HCT116 (cell line): ENCODE measurements around the gene VPS37D. TPM values are rescaled to one million over a fixed set of nuclear protein-coding genes. Genes with fewer than 3 reads are reported as not detected.

Experiments used
- ATAC-seq: fragments of 200-7000 bp; cut with Tn5 transposase; 2 replicates; pipeline ENCODE4 v1.9.1; 2020; ENCODE audit warnings: mild to moderate bottlenecking, moderate library complexity
- BruUV-seq: library from RNA; stranded (reverse); fragments of 400-500 nt; replicated peaks from 2 replicates; lab custom pipeline; 2021; lab: Mats Ljungman, UMichigan
- CTCF ChIA-PET: fragments of 300-600 bp; sonication (Branson Sonifier 250); formaldehyde crosslinking; loops from one replicate; lab custom pipeline; 2021; ENCODE audit warnings: antibody characterized with exemption; lab: Charles Lee
- POLR2A ChIA-PET: fragments of 300-600, 350-600 bp; sonication (Branson Sonifier 250); formaldehyde crosslinking; loops from one replicate; lab custom pipeline; 2021; ENCODE audit warnings: antibody characterized with exemption; lab: Charles Lee
- RAD21 ChIA-PET, 2 experiments: fragments of 300-600 bp; sonication (Branson Sonifier 250); formaldehyde crosslinking; loops; one replicate each; lab custom pipeline; 2023; ENCODE audit warnings: low total read pairs in 2 of 2; ENCODE audit not compliant: uncharacterized antibody in 2 of 2, unreplicated experiment in 2 of 2, low non-redundant PET in 1 of 2; lab: Charles Lee
- DNase-seq: peaks from one replicate; pipeline ENCODE4 v3.0.0-alpha.2; 2010; ENCODE audit warnings: low read depth, low spot score
- H2AFZ ChIP-seq: fragments of 200-600 bp; shearing (Covaris generic), sonication (generic); 2 replicates; pipeline ENCODE4 v1.6.1; 2017; ENCODE audit warnings: low read depth, mixed run types, mixed read lengths, antibody characterized with exemption, low read length; ENCODE audit not compliant: poor library complexity, severe bottlenecking
- H3K27ac ChIP-seq: 2 replicates; pipeline ENCODE4 v1.5.1; 2012; ENCODE audit warnings: low read depth, low read length
- H3K27me3 ChIP-seq: fragments of 200-600 bp; sonication (generic); 2 replicates; pipeline ENCODE4 v1.6.1; 2016; ENCODE audit warnings: mixed run types, low read length, mixed read lengths; ENCODE audit not compliant: insufficient read depth
- H3K36me3 ChIP-seq, 2 experiments: fragments of 200-500 bp in 1 of 2; fragments of 200-600 bp in 1 of 2; sonication (Bioruptor generic) in 1 of 2; sonication (generic) in 1 of 2; 2 replicates each; pipeline versions ENCODE4 v1.5.1 to v1.6.1; 2014 to 2016; ENCODE audit warnings: low read length in 2 of 2, inconsistent platforms in 1 of 2, mixed read lengths in 1 of 2, mixed run types in 1 of 2; ENCODE audit not compliant: insufficient read depth in 2 of 2, control insufficient read depth in 1 of 2
- H3K4me1 ChIP-seq, 2 experiments: fragments of 200-600 bp in 1 of 2; sonication (generic) in 1 of 2; 2 replicates each; pipeline versions ENCODE4 v1.5.1 to v1.6.1; 2012 to 2017; ENCODE audit warnings: low read length in 2 of 2, inconsistent platforms in 1 of 2, mild to moderate bottlenecking in 1 of 2, mixed read lengths in 1 of 2, mixed run types in 1 of 2, moderate library complexity in 1 of 2; ENCODE audit not compliant: insufficient read depth in 2 of 2, control insufficient read depth in 1 of 2
- H3K4me2 ChIP-seq: fragments of 200-600 bp; sonication (generic); 2 replicates; pipeline ENCODE4 v1.6.1; 2017; ENCODE audit warnings: mixed run types, low read length, mixed read lengths
- H3K4me3 ChIP-seq, 2 experiments: fragments of 200-600 bp in 1 of 2; sonication (generic) in 1 of 2; replicated peaks in 1 of 2; 2 replicates each; pipeline ENCODE4 v1.5.1; 2011 to 2016; ENCODE audit warnings: low read length in 2 of 2, control low read depth in 1 of 2, low read depth in 1 of 2, mild to moderate bottlenecking in 1 of 2, mixed read lengths in 1 of 2, mixed run types in 1 of 2
- H3K79me2 ChIP-seq: fragments of 200-600 bp; sonication (generic); 2 replicates; pipeline ENCODE4 v1.6.1; 2017; ENCODE audit warnings: mild to moderate bottlenecking, mixed run types, low read length, moderate library complexity, mixed read lengths; ENCODE audit not compliant: insufficient read depth
- H3K9ac ChIP-seq: fragments of 200-600 bp; sonication (generic); 2 replicates; pipeline ENCODE4 v1.6.1; 2016; ENCODE audit warnings: low read length, mixed read lengths
- H3K9me2 ChIP-seq: fragments of 200-600 bp; sonication (generic), shearing (Covaris generic); 2 replicates; pipeline ENCODE4 v1.6.1; 2017; ENCODE audit warnings: mixed run types, mild to moderate bottlenecking, moderate library complexity; ENCODE audit not compliant: insufficient read depth
- H3K9me3 ChIP-seq, 2 experiments: fragments of 200-500 bp in 1 of 2; fragments of 200-600 bp in 1 of 2; sonication (Bioruptor generic) in 1 of 2; sonication (generic) in 1 of 2; 2 replicates each; pipeline ENCODE4 v1.6.1; 2014 to 2017; ENCODE audit warnings: low read length in 2 of 2, mixed read lengths in 2 of 2, inconsistent platforms in 1 of 2, low read depth in 1 of 2, mild to moderate bottlenecking in 1 of 2, mixed run types in 1 of 2, moderate library complexity in 1 of 2; ENCODE audit not compliant: control insufficient read depth in 1 of 2, insufficient read depth in 1 of 2
- H4K20me1 ChIP-seq: fragments of 200-600 bp; sonication (generic), shearing (Covaris generic); 2 replicates; pipeline ENCODE4 v1.6.1; 2017; ENCODE audit warnings: mixed run types, mild to moderate bottlenecking, moderate library complexity; ENCODE audit not compliant: insufficient read depth
- ATF3 ChIP-seq: IDR thresholded peaks from 2 replicates; pipeline ENCODE4 v1.6.1; 2012
- CTCF ChIP-seq, 3 experiments: fragments of 200-600 bp in 1 of 3; sonication (generic) in 1 of 3; IDR thresholded peaks in 2 of 3; conservative IDR thresholded peaks in 1 of 3; 2 replicates each; pipeline ENCODE4 v1.5.1; 2012 to 2017; ENCODE audit warnings: low read depth in 2 of 3, low read length in 2 of 3, antibody characterized with exemption in 1 of 3, borderline replicate concordance in 1 of 3, control low read depth in 1 of 3, mild to moderate bottlenecking in 1 of 3, mixed read lengths in 1 of 3, mixed run types in 1 of 3, moderate library complexity in 1 of 3; ENCODE audit not compliant: insufficient read depth in 1 of 3
- ELF1 ChIP-seq: IDR thresholded peaks from 2 replicates; pipeline ENCODE4 v1.6.1; 2012; ENCODE audit warnings: low read depth, borderline replicate concordance
- FOSL1 ChIP-seq: IDR thresholded peaks from 2 replicates; pipeline ENCODE4 v1.6.1; 2012; ENCODE audit warnings: low read depth
- JUND ChIP-seq: IDR thresholded peaks from 2 replicates; pipeline ENCODE4 v1.6.1; 2012
- MAX ChIP-seq: IDR thresholded peaks from 2 replicates; pipeline ENCODE4 v1.6.1; 2012
- POLR2A ChIP-seq: IDR thresholded peaks from 2 replicates; pipeline ENCODE4 v1.7.0; 2011; ENCODE audit warnings: borderline replicate concordance; ENCODE audit not compliant: insufficient read depth, insufficient read length; ENCODE audit errors: extremely low read depth
- POLR2AphosphoS5 ChIP-seq: IDR thresholded peaks from 2 replicates; pipeline ENCODE4 v1.6.1; 2011; ENCODE audit warnings: mild to moderate bottlenecking, low read depth, low read length, moderate library complexity
- RAD21 ChIP-seq: IDR thresholded peaks from 2 replicates; pipeline ENCODE4 v1.6.1; 2012; ENCODE audit warnings: low read depth, mild to moderate bottlenecking
- REST ChIP-seq: IDR thresholded peaks from 2 replicates; pipeline ENCODE4 v1.6.1; 2012; ENCODE audit warnings: low read depth
- SP1 ChIP-seq: IDR thresholded peaks from 2 replicates; pipeline ENCODE4 v1.6.1; 2012; ENCODE audit warnings: low read depth
- YY1 ChIP-seq: IDR thresholded peaks from 2 replicates; pipeline ENCODE4 v1.6.1; 2011; ENCODE audit warnings: low read length, low read depth, moderate library complexity, mild to moderate bottlenecking; ENCODE audit not compliant: insufficient replicate concordance; ENCODE audit errors: extremely low read depth
- ZBTB33 ChIP-seq: IDR thresholded peaks from 2 replicates; pipeline ENCODE4 v1.6.1; 2011; ENCODE audit warnings: mild to moderate bottlenecking, low read length, moderate library complexity; ENCODE audit not compliant: insufficient replicate concordance; ENCODE audit errors: extremely low read depth
- ZNF274 ChIP-seq: fragments of 200-500 bp; sonication (Bioruptor generic); IDR thresholded peaks from 2 replicates; pipeline ENCODE4 v1.6.1; 2014; ENCODE audit warnings: mild to moderate bottlenecking, low read depth, low read length, inconsistent platforms
- intact Hi-C: fragments of 100-400 bp; cut with micrococcal nuclease; formaldehyde crosslinking; loops from 2 replicates; pipeline ENCODE4 v1.10.0; 2022
- total RNA-seq: library from RNA; stranded (reverse); gene quantifications from one replicate; pipeline ENCODE4 v1.2.1, GENCODE V29; 2021; ENCODE audit not compliant: unreplicated experiment

The VPS37D gene
- total RNA-seq, 1 experiment from 2014 or later = 9.5 TPM

GRCh38 chr7:73681031-73681430 is 13.4 kb downstream of the VPS37D start (continued):
- TF ChIP-seq ZBTB33 (no peak), POLR2AphosphoS5 (no peak), ZNF274 (no peak), FOSL1 (no peak), POLR2A (no peak), ELF1 (no peak), SP1 (no peak), RAD21 (no peak), MAX (no peak)

- peak overlapping the region; percentile 91 for H3K27ac ChIP-seq
- H3K4me3 ChIP-seq = peak overlapping the region; percentile 92 to 100
- no peaks in the 10 kb centered on the region for H3K9me2 ChIP-seq
- intact Hi-C loops = no loop called here
- TF ChIP-seq YY1 (no peak), CTCF (IDR thresholded peaks at IDR 0.05 in 2 of 3, conservative IDR thresholded peaks at IDR 0.05 in 1 of 3; ENCODE audit: borderline replicate concordance in 1 of 3, insufficient read depth in 1 of 3, low read depth in 2 of 3, low read length in 2 of 3) (no peak), POLR2A (no peak), JUND (no peak), REST (no peak), ATF3 (no peak)
- TF ChIP-seq, all 23 proteins: peak for 0
- Histone ChIP-seq H4K20me1 (no peaks in the 10 kb centered on the region), H3K9ac (peak overlapping the region; percentile 98), H3K36me3 (peaks cover 12 to 21% of the 10 kb centered on the region in 2 experiments; a peak in 3 of 4 replicates), H3K9me3 (no peaks in the 10 kb centered on the region), H3K27me3 (no peaks in the 10 kb centered on the region), H2AFZ (no peak overlapping the region), H3K4me2 (peak overlapping the region; percentile 94), H3K79me2 (peaks cover 87% of the 10 kb centered on the region), H3K4me1 (peaks cover 11 to 24% of the 10 kb centered on the region in 2 experiments)
- DNase-seq (no peak), ATAC-seq (peak; percentile 13; the same call in 1 of the 2 replicates)
- no TSS peak for BruUV-seq
- POLR2A ChIA-PET = no interaction called here
- RAD21 ChIA-PET = no interaction called here
- CTCF ChIA-PET = no interaction called here
These were observed 15.1 kb downstream of the VPS37D start for GRCh38 chr7:73682745-73683055.
